ENCODE measurements around the gene BACH1.

The BACH1 gene

DNA sequence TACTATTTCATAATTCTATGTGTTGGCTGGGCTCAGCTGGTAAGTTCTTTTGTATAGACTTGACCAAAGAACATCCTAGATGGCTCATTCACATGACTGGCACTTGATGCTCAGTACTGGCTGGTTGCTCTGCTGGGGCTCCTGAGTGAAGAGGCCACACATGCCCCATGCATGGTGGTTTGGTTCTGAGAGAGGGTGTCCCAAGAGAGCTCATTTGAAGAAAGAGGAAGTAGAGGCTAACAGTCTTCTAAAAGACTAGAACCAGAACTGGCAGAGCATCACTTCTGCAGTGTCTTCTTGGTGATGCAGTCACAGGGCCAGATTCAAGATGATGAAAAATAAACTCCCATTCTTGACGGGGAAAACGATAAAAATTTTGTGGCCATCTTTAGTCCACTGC is 5.2 kb upstream of the BACH1 start:
- no peak for DNase-seq (ENCODE audit: low read depth, low spot score)

DNA sequence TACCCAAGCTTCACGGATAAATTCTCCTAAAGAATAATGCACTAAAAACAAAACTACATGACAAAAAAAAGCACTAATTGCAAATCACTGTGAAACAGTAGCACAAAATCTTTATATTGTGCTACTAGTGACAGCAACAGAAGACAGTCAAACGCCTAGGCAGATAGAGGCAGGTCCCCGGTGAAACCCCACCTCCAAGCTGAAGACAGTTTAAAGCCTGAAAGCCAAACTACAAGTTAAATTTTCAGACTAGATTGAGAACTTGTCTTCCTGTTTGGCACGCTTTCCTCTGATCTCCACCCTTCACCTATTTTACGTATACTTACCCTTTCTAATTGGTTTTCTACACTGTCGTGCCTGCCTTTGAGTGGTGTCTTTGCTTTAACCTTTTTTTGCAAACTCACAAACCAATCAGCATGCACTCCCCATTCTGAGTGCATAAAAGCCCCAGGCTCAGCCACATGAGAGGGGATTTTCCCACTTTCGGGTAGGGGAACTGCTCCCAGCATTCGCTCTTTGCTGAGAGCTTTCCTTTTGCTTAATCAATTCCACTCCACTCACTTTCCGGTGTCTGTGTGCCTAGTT is 3.6 kb upstream of the BACH1 start:
- no peak for DNase-seq (ENCODE audit: low read depth, low spot score)

DNA sequence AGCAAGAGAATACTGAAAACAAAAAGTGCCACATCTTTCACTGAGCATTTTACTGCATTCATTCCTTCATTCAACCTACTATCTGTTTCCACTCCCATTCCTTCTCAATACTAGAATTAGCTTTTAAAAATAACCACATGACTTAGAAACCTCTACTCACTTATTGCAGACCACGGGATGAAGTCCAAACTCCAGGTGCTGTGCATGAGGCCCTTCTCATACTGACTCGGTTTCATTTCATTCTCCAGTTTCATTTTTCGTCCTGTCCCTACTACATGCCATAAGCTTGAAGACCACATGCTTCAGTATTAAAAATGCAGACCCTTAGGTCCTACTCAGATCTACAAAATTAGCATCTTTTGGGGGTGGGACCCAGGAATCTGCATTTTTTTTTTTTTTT is 2.3 kb upstream of the BACH1 start:
- DNase-seq (ENCODE audit: low read depth, low spot score) = no peak

GRCh38 chr21:29297483-29298347 is 1.0 kb upstream of the BACH1 start:
- no peak for DNase-seq (ENCODE audit: low read depth, low spot score)

GRCh38 chr21:29299046-29299915 is 559 bp downstream of the BACH1 start:
- DNase-seq (ENCODE audit: low read depth, low spot score) = peak; percentile 81

DNA sequence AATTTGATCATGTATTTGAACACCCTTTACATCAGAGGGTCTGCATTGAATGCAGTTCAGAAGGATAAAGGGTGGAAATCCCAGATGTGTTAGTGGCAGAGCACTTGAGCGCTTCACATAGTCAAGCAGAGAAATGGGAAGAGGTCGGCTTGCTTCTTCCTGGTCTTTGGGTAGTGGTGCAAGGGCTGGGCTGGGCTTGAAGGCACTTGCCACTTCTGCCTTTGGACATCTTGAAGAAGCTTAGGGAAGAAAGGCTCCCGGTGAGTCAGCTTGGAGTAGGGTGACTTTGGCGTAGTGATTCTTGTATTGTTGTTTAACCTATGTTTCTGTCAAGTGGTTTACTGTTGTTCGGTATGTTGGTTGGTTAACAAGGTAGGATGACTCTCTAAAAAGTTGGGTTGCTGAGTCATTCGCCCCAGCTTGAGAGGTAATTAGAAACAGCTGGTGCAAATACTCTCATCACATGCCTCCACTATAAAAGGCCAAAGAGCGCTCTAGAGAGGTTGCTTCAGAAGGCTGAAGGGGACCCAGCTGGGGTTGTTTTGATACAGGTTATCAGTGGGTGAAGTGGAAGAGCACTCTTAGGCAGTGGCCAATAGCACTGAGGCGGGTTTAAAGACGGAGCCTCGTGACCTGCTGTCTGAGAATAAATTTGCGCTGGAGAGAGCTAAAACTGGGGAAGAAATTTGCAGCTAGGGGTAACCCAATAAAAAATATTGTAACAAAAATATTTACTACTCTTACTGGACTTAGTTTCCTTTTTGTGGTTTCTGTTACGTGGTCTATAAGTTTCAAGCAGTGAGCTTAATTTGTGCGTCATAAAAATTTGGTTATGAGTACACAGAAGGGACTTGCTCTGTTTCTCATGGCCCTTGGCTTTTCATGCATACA is 1.4 kb downstream of the BACH1 start:
- DNase-seq (ENCODE audit: low read depth, low spot score) = peak; percentile 79

- no peak for DNase-seq (ENCODE audit: low read depth, low spot score)
These were observed 2.1 kb downstream of the BACH1 start for GRCh38 chr21:29300807-29301138.

GRCh38 chr21:29301691-29302090 is 3.0 kb downstream of the BACH1 start:
- no peak for DNase-seq (ENCODE audit: low read depth, low spot score)

- DNase-seq (ENCODE audit: low read depth, low spot score) = peak; percentile 22
These were observed 3.7 kb downstream of the BACH1 start for GRCh38 chr21:29302359-29302875.

DNA sequence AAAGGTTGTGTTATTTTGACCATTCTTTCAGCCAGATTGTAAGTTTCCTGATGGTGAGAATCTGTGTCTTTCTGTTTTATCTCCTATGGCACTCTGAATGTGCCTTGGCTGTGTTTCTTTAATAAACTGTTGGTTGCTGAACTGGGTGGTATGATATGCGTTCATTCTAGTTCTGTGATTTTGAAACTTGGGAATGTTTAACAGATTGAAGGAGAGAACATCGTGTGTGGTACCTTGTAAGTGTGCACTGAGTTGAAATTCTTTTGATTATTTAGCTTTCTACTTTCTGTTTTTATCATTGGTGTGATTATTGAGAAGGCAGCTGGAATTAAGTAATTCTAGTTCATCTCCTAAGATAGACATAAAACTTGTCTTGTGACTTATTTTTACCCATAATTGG is 4.6 kb downstream of the BACH1 start:
- DNase-seq (ENCODE audit: low read depth, low spot score) = no peak

- DNase-seq (ENCODE audit: low read depth, low spot score) = no peak
These were observed 5.9 kb downstream of the BACH1 start for GRCh38 chr21:29304597-29304996.

GRCh38 chr21:29305068-29305467 is 6.3 kb downstream of the BACH1 start:
- DNase-seq (ENCODE audit: low read depth, low spot score) = no peak

GRCh38 chr21:29305561-29305960 is 6.8 kb downstream of the BACH1 start:
- DNase-seq (ENCODE audit: low read depth, low spot score) = no peak

DNA sequence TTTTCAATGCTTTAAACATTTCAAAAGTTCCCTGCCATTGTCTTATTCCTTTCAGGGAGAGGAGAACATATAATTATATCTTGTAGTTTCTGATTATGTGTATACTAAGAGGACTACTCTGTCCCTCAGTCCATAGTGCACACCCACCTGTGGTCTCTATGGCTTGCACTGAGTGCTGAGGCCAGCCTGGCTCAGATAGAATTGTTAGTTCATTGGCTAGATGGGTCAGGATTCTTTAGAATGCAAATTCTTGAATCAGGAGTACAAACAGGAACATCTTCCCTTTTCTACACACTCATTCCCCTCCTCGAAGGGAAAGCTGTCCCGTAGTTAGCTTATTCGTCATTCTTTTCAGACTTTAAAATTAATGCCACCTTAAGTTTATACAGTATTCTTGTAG is 8.2 kb downstream of the BACH1 start:
- DNase-seq (ENCODE audit: low read depth, low spot score) = no peak

- no peak for DNase-seq (ENCODE audit: low read depth, low spot score)
These were observed 9.2 kb downstream of the BACH1 start for GRCh38 chr21:29307718-29308455.

- no peak for DNase-seq (ENCODE audit: low read depth, low spot score)
These were observed 9.7 kb downstream of the BACH1 start for GRCh38 chr21:29308456-29308783.

GRCh38 chr21:29309703-29310102 is 11.0 kb downstream of the BACH1 start:
- no peak for DNase-seq (ENCODE audit: low read depth, low spot score)

GRCh38 chr21:29311802-29312201 is 13.1 kb downstream of the BACH1 start:
- no peak for DNase-seq (ENCODE audit: low read depth, low spot score)

DNA sequence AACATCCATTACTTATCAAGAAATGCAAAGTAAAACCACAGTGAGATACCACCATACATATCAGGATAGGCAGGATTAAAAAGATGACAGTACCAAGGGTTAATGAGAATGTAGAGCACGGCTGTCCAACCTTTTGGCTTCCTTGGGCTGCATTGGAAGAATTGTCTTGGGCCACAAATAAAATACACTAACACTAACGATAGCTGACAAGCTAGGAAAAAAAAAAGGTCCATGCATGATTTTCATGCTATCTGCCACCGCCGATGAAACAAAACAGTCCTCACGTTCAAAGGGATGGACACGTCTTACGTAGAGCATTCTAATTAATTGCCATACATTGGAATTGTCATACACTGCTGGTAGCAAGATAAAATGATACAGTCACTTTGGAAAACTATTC is 14.3 kb downstream of the BACH1 start:
- DNase-seq (ENCODE audit: low read depth, low spot score) = no peak

- no peak for DNase-seq (ENCODE audit: low read depth, low spot score)
These were observed 15.1 kb downstream of the BACH1 start for GRCh38 chr21:29313662-29314408.

Data from astrocyte of the hippocampus (primary cell).